WTC11 (cell line): Measurements from ENCODE around the gene ANKMY1. TPM values are rescaled to one million over a fixed set of nuclear protein-coding genes. Genes with fewer than 3 reads are reported as not detected.

Source experiments
- ATAC-seq: fragments of 200-7000 bp; cut with Tn5 transposase; 2 replicates; pipeline ENCODE4 v1.10.0; 2021; ENCODE audit warnings: mild to moderate bottlenecking, moderate library complexity
- CTCF ChIA-PET: fragments of 300-600 bp; sonication (Branson Sonifier 250); formaldehyde crosslinking; loops from one replicate; lab custom pipeline; 2021; ENCODE audit warnings: antibody characterized with exemption; lab: Charles Lee
- POLR2A ChIA-PET: fragments of 350-600 bp; sonication (Branson Sonifier 250); formaldehyde crosslinking; loops from one replicate; lab custom pipeline; 2021; ENCODE audit warnings: antibody characterized with exemption; lab: Charles Lee
- DNase-seq: peaks from one replicate; pipeline ENCODE4 v3.0.0; 2021; ENCODE audit warnings: low spot score
- H3K27ac Mint-ChIP-seq: 2 replicates; pipeline ENCODE4 v1.8.0; 2021; ENCODE audit warnings: mixed read lengths
- H3K27me3 Mint-ChIP-seq: 2 replicates; pipeline ENCODE4 v1.8.0; 2021; ENCODE audit warnings: low read depth, mild to moderate bottlenecking, moderate library complexity, mixed read lengths
- H3K36me3 Mint-ChIP-seq: 2 replicates; pipeline ENCODE4 v1.8.0; 2021; ENCODE audit warnings: mixed read lengths
- H3K4me1 Mint-ChIP-seq: 2 replicates; pipeline ENCODE4 v1.8.0; 2022; ENCODE audit warnings: mixed read lengths
- H3K4me3 Mint-ChIP-seq: 2 replicates; pipeline ENCODE4 v1.8.0; 2021; ENCODE audit warnings: mild to moderate bottlenecking, moderate library complexity, mixed read lengths
- H3K9me3 Mint-ChIP-seq: 2 replicates; pipeline ENCODE4 v1.8.0; 2021; ENCODE audit warnings: mixed read lengths
- AR ChIP-seq: fragments of 250-450 bp; sonication (Bioruptor Pico); IDR thresholded peaks from 2 replicates; pipeline ENCODE4 v1.9.0; 2021; ENCODE audit warnings: mild to moderate bottlenecking
- ARID4B ChIP-seq: sonication (generic); formaldehyde crosslinking; IDR thresholded peaks from 2 replicates; pipeline ENCODE4 v1.8.0; 2023; ENCODE audit warnings: missing genetic modification reagents, mild to moderate bottlenecking, borderline replicate concordance
- ATF1 ChIP-seq: sonication (generic); formaldehyde crosslinking; IDR thresholded peaks from 2 replicates; pipeline ENCODE4 v1.8.1; 2023; ENCODE audit warnings: mild to moderate bottlenecking, moderate library complexity, missing genetic modification reagents
- ATF2 ChIP-seq: sonication (generic); formaldehyde crosslinking; IDR thresholded peaks from 2 replicates; pipeline ENCODE4 v1.8.1; 2022; ENCODE audit warnings: low read depth, missing genetic modification reagents, borderline replicate concordance
- ATF3 ChIP-seq: sonication (generic); formaldehyde crosslinking; conservative IDR thresholded peaks from 2 replicates; pipeline ENCODE4 v1.8.1; 2022; ENCODE audit warnings: mild to moderate bottlenecking, missing genetic modification reagents
- ATF6 ChIP-seq: sonication (generic); formaldehyde crosslinking; IDR thresholded peaks from 2 replicates; pipeline ENCODE4 v1.8.1; 2023; ENCODE audit warnings: mild to moderate bottlenecking, missing genetic modification reagents
- EMX1 ChIP-seq: fragments of 250-450 bp; sonication (Bioruptor Pico); IDR thresholded peaks from 2 replicates; pipeline ENCODE4 v1.8.0; 2021; ENCODE audit warnings: mild to moderate bottlenecking
- ERG ChIP-seq: fragments of 250-450 bp; sonication (Bioruptor Pico); IDR thresholded peaks from 2 replicates; pipeline ENCODE4 v1.8.0; 2021; ENCODE audit warnings: mild to moderate bottlenecking
- ESRRA ChIP-seq: sonication (generic); formaldehyde crosslinking; IDR thresholded peaks from 2 replicates; pipeline ENCODE4 v1.8.1; 2022; ENCODE audit warnings: mild to moderate bottlenecking, missing genetic modification reagents, borderline replicate concordance
- ETV6 ChIP-seq: sonication (generic); formaldehyde crosslinking; IDR thresholded peaks from 2 replicates; pipeline ENCODE4 v1.8.1; 2022; ENCODE audit warnings: mild to moderate bottlenecking, missing genetic modification reagents
- FOXP1 ChIP-seq: sonication (generic); formaldehyde crosslinking; IDR thresholded peaks from 2 replicates; pipeline ENCODE4 v1.8.0; 2022; ENCODE audit warnings: missing genetic modification reagents, mild to moderate bottlenecking, moderate library complexity, borderline replicate concordance
- GRHL2 ChIP-seq: fragments of 250-450 bp; sonication (Bioruptor Pico); IDR thresholded peaks from 2 replicates; pipeline ENCODE4 v1.8.0; 2022; ENCODE audit warnings: mild to moderate bottlenecking, moderate library complexity; ENCODE audit not compliant: insufficient replicate concordance, severe bottlenecking
- JUN ChIP-seq: sonication (generic); formaldehyde crosslinking; IDR thresholded peaks from 2 replicates; pipeline ENCODE4 v1.8.0; 2023; ENCODE audit warnings: mild to moderate bottlenecking, missing genetic modification reagents
- MXD4 ChIP-seq: fragments of 250-450 bp; sonication (Bioruptor Pico); IDR thresholded peaks from 2 replicates; pipeline ENCODE4 v1.8.0; 2021; ENCODE audit warnings: mild to moderate bottlenecking, moderate library complexity, borderline replicate concordance
- MYBL2 ChIP-seq: sonication (generic); formaldehyde crosslinking; IDR thresholded peaks from 2 replicates; pipeline ENCODE4 v1.8.1; 2023; ENCODE audit warnings: mild to moderate bottlenecking, moderate library complexity, missing genetic modification reagents
- NFATC4 ChIP-seq: fragments of 250-450 bp; sonication (Bioruptor Pico); IDR thresholded peaks from 2 replicates; pipeline ENCODE4 v1.9.0; 2021; ENCODE audit warnings: mild to moderate bottlenecking
- NFYB ChIP-seq: sonication (generic); formaldehyde crosslinking; conservative IDR thresholded peaks from 2 replicates; pipeline ENCODE4 v1.8.0; 2022; ENCODE audit warnings: low read depth, missing genetic modification reagents
- PRRX2 ChIP-seq: fragments of 250-450 bp; sonication (Bioruptor Pico); IDR thresholded peaks from 2 replicates; pipeline ENCODE4 v1.8.0; 2021; ENCODE audit warnings: mild to moderate bottlenecking
- TCF7 ChIP-seq: sonication (generic); formaldehyde crosslinking; IDR thresholded peaks from 2 replicates; pipeline ENCODE4 v1.8.0; 2022; ENCODE audit warnings: mild to moderate bottlenecking, low read depth, missing genetic modification reagents, moderate library complexity
- TP53 ChIP-seq: sonication (generic); formaldehyde crosslinking; IDR thresholded peaks from 2 replicates; pipeline ENCODE4 v1.8.1; 2023; ENCODE audit warnings: mild to moderate bottlenecking, missing genetic modification reagents
- ZBTB43 ChIP-seq: sonication (generic); formaldehyde crosslinking; IDR thresholded peaks from 2 replicates; pipeline ENCODE4 v1.8.1; 2023; ENCODE audit warnings: mild to moderate bottlenecking, missing genetic modification reagents
- ZNF121 ChIP-seq: sonication (generic); formaldehyde crosslinking; IDR thresholded peaks from 2 replicates; pipeline ENCODE4 v1.8.0; 2023; ENCODE audit warnings: missing genetic modification reagents
- ZNF232 ChIP-seq: sonication (generic); formaldehyde crosslinking; IDR thresholded peaks from 2 replicates; pipeline ENCODE4 v1.8.0; 2022; ENCODE audit warnings: mild to moderate bottlenecking, missing genetic modification reagents
- ZNF263 ChIP-seq: sonication (generic); formaldehyde crosslinking; IDR thresholded peaks from 2 replicates; pipeline ENCODE4 v1.8.1; 2022; ENCODE audit warnings: low read depth, mild to moderate bottlenecking, moderate library complexity, missing genetic modification reagents
- total RNA-seq: library from RNA; stranded (reverse); gene quantifications from 3 replicates; pipeline ENCODE4 v1.2.3, GENCODE V29; 2021

Gene ANKMY1
- total RNA-seq, 1 experiment from 2014 or later = 4.6 TPM

GRCh38 chr2:240583774-240584173 is 26.0 kb upstream of the ANKMY1 start:
- no peaks in the 10 kb centered on the region; the same call in 1 of the 2 replicates for H3K36me3 Mint-ChIP-seq
- no peak overlapping the region for H3K27ac Mint-ChIP-seq
- POLR2A ChIA-PET = no interaction called here
- no peak for TF ChIP-seq ZNF121 (CRISPR knock-in tag)
- TF ChIP-seq NFATC4 (CRISPR knock-in tag) = no peak
- TF ChIP-seq MXD4 = no peak
- TF ChIP-seq TP53 = no peak
- no peak for TF ChIP-seq AR
- no peak for TF ChIP-seq ATF6 (CRISPR knock-in tag)
- TF ChIP-seq ARID4B (CRISPR knock-in tag) = no peak
- no peak for TF ChIP-seq MYBL2 (CRISPR knock-in tag)
- no peak for TF ChIP-seq NFYB
- no peak for TF ChIP-seq PRRX2
- TF ChIP-seq ZBTB43 (CRISPR knock-in tag) = no peak
- no peak for TF ChIP-seq ZNF232 (CRISPR knock-in tag)
- no peak for TF ChIP-seq ERG (CRISPR knock-in tag)
- DNase-seq (no peak), ATAC-seq (no peak)
- H3K27me3 Mint-ChIP-seq = no peaks in the 10 kb centered on the region
- no peaks in the 10 kb centered on the region for H3K9me3 Mint-ChIP-seq
- H3K4me3 Mint-ChIP-seq = no peak overlapping the region
- CTCF ChIA-PET = interaction anchor here (1.1 to 3.7 kb wide), 2 partner anchors 18 to 64 kb away, joined by 3 to 40 read pairs; no protein-coding TSS in a partner anchor
- peaks cover 37% of the 10 kb centered on the region for H3K4me1 Mint-ChIP-seq

GRCh38 chr2:240582781-240583180 is 25.0 kb upstream of the ANKMY1 start:
- H3K27ac Mint-ChIP-seq = no peak overlapping the region
- CTCF ChIA-PET = no interaction called here
- H3K4me3 Mint-ChIP-seq = no peak overlapping the region
- TF ChIP-seq PRRX2 (no peak), GRHL2 (CRISPR knock-in tag) (no peak), ESRRA (no peak), ATF3 (no peak), JUN (no peak), ZNF263 (CRISPR knock-in tag) (no peak), FOXP1 (CRISPR knock-in tag) (no peak), ATF2 (CRISPR knock-in tag) (no peak), ETV6 (no peak), TCF7 (CRISPR knock-in tag) (no peak), ATF1 (CRISPR knock-in tag) (no peak), ZNF121 (CRISPR knock-in tag) (no peak), EMX1 (CRISPR knock-in tag) (no peak)

More at GRCh38 chr2:240582781-240583180, 25.0 kb upstream of the ANKMY1 start:
- ATAC-seq (no peak), DNase-seq (no peak)
- Mint-ChIP-seq H3K9me3 (no peaks in the 10 kb centered on the region), H3K27me3 (no peaks in the 10 kb centered on the region), H3K4me1 (peaks cover 27% of the 10 kb centered on the region), H3K36me3 (no peaks in the 10 kb centered on the region; the same call in 1 of the 2 replicates)
- POLR2A ChIA-PET = no interaction called here
